Right cardiac atrium (tissue), 5 donors: ENCODE results near the gene GSTA2. TPM values are rescaled to one million over a fixed set of nuclear protein-coding genes. Genes with fewer than 3 reads are reported as not detected.
"Not testable (repeated sequence)": the region's sequence is repeated elsewhere in the genome, so short reads cannot be mapped to it uniquely, and the experiment has no call there.

Source experiments
- ATAC-seq, 2 donors: fragments of 200-7000 bp; cut with Tn5 transposase; one replicate each; pipeline versions ENCODE4 v1.8.0 to v1.9.1; 2020; ENCODE audit warnings: moderate library complexity in 2 of 2, mild to moderate bottlenecking in 1 of 2
- DNase-seq, 3 donors: peaks; one replicate each; pipeline ENCODE4 v3.0.0-alpha.2; 2020
- H3K27ac ChIP-seq: one replicate; pipeline ENCODE4 v1.5.1; 2013; ENCODE audit warnings: mild to moderate bottlenecking, low read length, control low read depth, moderate library complexity
- H3K27me3 ChIP-seq: one replicate; pipeline ENCODE4 v1.6.1; 2013; ENCODE audit not compliant: control insufficient read depth, insufficient read depth
- H3K4me1 ChIP-seq: one replicate; pipeline ENCODE4 v1.6.1; 2013; ENCODE audit warnings: low read length; ENCODE audit not compliant: control insufficient read depth, insufficient read depth
- H3K4me3 ChIP-seq: one replicate; pipeline ENCODE4 v1.5.1; 2013; ENCODE audit warnings: low read length, control low read depth
- H3K9me3 ChIP-seq: one replicate; pipeline ENCODE4 v1.6.1; 2013; ENCODE audit warnings: low read length; ENCODE audit not compliant: control insufficient read depth
- WGBS: extraction: QIAGEN DNeasy Blood & Tissue Kit; methylation state at CpG from one replicate; pipeline ENCODE4 v1.1.7; 2013; 5-methylcytosine and 5-hydroxymethylcytosine counted together
- intact Hi-C, 4 donors: fragments of 100-400 bp; cut with DNase I; formaldehyde crosslinking; loops; one replicate each; pipeline versions ENCODE4 v1.11.0 to v1.14.0; 2022 to 2023
- polyA plus RNA-seq: library from polyadenylated mRNA; stranded (reverse); fragments of 200-250 nt; gene quantifications from one replicate; pipeline ENCODE4 v1.2.3, GENCODE V29; 2013
- total RNA-seq, 4 donors: library from RNA; stranded (reverse); fragmentation: NEBNext Ultra II Directional; extraction: Animal tissue kit (Norgen Biotek cat#: 25700); gene quantifications; one replicate each; pipeline ENCODE4 v1.2.1, GENCODE V29; 2021
- donor health status: healthy with polysubstance abuse.
- donor health status: DM: no; HTN: yes; CAD: no.
- donor health status: DM: no; HTN: no; CAD: no.
- donor health status: DM: no; HTN: yes; CAD: no; lungs with severe emphysema.
- donor health status: DM: yes; HTN: yes; CAD: no.

GSTA2 gene
- total and polyA plus RNA-seq, 5 donors = not detected

DNA sequence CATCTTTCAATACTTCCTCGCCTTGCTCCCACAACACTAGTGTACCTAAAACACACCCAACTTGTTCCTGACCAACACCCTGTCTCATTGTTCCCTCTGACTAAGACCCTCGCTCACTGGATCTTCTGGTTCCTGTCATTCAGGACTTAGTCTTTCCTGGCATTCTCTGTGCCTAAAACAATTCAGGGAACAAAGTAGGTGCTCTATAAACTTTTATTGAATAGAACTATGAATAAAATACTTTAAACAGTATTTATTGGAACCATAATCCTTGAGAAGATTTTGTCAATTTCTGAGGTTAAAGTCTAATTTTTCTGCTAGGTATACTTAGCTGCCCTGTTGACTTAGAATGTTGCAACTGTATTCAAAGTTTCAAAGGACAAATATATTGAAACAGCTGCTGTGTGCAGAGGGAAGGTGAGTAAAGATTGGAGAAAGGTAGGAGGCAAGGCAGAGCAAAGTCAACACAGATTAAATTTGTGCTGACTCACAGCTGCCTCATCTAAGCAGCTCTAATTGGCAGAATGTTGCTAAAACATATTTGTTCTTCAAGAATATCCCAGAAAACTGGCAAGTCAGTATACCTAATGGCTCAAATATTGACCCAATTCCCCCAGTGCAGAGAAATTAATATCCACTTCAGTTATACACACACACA is 37.6 kb downstream of the GSTA2 start:
- ATAC-seq = no peak
- WGBS = 83% methylated on average over 2 of the region's 2 CpGs
- no peak overlapping the region for H3K4me3 ChIP-seq
- no peaks in the 10 kb centered on the region for H3K9me3 ChIP-seq
- H3K4me1 ChIP-seq = no peaks in the 10 kb centered on the region
- no peak for DNase-seq
- intact Hi-C loops = no loop called here
- no peaks in the 10 kb centered on the region for H3K27me3 ChIP-seq
- no peak overlapping the region for H3K27ac ChIP-seq

DNA sequence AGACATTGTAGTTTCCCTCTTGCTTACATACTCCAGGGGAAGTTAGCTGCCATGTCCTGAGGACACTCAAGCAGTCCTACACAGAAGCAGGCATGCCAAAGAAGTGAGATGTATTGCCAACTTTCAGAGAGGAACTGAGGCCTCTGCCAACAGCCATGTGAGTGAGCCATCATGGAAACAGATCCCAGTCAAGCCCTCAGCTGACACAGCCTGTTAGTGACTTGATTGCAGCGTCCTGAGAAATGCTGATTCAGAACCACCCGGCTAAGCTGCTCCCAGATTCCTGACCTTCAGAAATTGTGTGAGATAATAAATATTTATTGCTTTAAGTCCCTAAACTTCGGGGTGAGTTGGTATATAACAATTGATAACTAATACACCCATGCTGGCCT is 38.1 kb downstream of the GSTA2 start:
- no peaks in the 10 kb centered on the region for H3K27me3 ChIP-seq
- H3K9me3 ChIP-seq = no peaks in the 10 kb centered on the region
- no peak overlapping the region for H3K27ac ChIP-seq
- intact Hi-C loops = no loop called here
- H3K4me3 ChIP-seq = no peak overlapping the region
- 65% methylated on average over 3 of the region's 3 CpGs for WGBS
- peak in 1 of 2 donors; percentile 27 for ATAC-seq
- no peaks in the 10 kb centered on the region for H3K4me1 ChIP-seq
- peak in 2 of 3 donors; percentile 38 to 40 for DNase-seq

DNA sequence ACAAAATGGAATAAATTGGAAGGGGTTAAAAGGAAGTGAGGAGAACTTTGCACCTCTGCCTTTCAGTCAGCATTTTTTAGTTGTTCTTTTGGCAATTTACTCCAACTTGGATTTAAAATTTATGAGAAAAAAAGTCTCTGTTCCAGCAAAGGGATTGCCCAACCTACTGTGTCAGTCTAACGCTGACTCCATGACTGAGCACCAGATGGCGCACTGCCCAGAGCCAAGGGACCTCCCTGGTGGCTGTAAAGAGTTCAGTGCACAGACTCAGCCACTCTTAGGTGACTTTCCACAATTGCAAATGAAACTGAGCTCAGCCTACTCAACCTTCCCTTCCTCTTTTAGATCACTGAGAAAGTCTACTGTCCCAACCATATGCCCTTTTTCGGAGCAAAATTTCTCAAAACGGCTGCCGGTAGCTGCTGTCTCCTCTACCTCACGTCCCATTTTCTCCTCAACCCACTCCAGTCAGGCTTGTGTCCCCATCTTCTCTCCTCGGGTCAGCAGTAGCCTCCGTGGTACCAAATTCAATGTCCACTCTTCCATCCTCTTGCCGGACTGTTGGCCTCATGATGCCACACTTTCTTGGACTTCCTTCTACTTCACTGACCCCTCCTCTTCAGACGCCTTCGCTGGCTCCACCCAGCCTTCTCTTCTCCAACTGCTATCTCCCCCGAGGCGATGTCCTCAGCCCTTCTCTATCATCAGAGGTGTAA is 38.7 kb downstream of the GSTA2 start:
- H3K9me3 ChIP-seq = no peaks in the 10 kb centered on the region
- 73% methylated on average over 13 of the region's 13 CpGs for WGBS
- no peaks in the 10 kb centered on the region for H3K27me3 ChIP-seq
- intact Hi-C loops = no loop called here
- no peaks in the 10 kb centered on the region for H3K4me1 ChIP-seq
- ATAC-seq (peak; percentile 96 to 97), DNase-seq (peak; percentile 91 to 95 (median 92))
- no peak overlapping the region for H3K4me3 ChIP-seq
- peak overlapping the region; percentile 46 for H3K27ac ChIP-seq

DNA sequence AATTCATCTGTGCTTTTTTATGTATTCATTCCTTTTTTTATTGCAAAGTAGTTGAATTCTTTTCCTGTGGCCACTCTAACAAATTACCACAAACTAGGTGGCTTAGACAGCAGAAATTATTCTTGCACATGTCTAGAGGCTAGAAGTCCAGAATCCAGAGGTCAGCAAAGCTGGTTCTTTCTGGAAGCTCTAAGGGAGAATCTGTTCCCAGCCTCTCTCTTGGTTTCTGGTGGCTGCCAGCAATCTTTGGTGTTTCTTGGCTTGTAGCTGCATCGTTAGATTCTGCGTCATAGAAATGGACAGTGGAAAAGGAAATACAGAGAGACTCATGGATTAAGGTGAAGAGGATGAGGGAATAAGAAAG is 39.3 kb downstream of the GSTA2 start:
- 45% methylated on average over 2 of the region's 2 CpGs for WGBS
- Histone ChIP-seq H3K27me3 (no peaks in the 10 kb centered on the region), H3K9me3 (no peaks in the 10 kb centered on the region), H3K27ac (no peak overlapping the region), H3K4me1 (no peaks in the 10 kb centered on the region), H3K4me3 (no peak overlapping the region)
- intact Hi-C loops = no loop called here
- no peak for DNase-seq
- peak; percentile 86 to 87 for ATAC-seq

GRCh38 chr6:52720321-52720720 is 43.0 kb downstream of the GSTA2 start:
- H3K4me3 ChIP-seq = no peak overlapping the region
- no peak overlapping the region for H3K27ac ChIP-seq
- intact Hi-C loops = no loop called here
- H3K4me1 ChIP-seq = no peaks in the 10 kb centered on the region
- no peak for DNase-seq
- H3K9me3 ChIP-seq = no peaks in the 10 kb centered on the region
- H3K27me3 ChIP-seq = no peaks in the 10 kb centered on the region
- ATAC-seq = no peak
- WGBS = 67% methylated on average over 2 of the region's 2 CpGs

GRCh38 chr6:52718550-52718949 is 44.7 kb downstream of the GSTA2 start:
- Histone ChIP-seq H3K4me3 (no peak overlapping the region), H3K4me1 (no peaks in the 10 kb centered on the region), H3K27ac (no peak overlapping the region), H3K27me3 (no peaks in the 10 kb centered on the region), H3K9me3 (no peaks in the 10 kb centered on the region)
- intact Hi-C loops = no loop called here
- no peak for ATAC-seq
- no peak for DNase-seq

DNA sequence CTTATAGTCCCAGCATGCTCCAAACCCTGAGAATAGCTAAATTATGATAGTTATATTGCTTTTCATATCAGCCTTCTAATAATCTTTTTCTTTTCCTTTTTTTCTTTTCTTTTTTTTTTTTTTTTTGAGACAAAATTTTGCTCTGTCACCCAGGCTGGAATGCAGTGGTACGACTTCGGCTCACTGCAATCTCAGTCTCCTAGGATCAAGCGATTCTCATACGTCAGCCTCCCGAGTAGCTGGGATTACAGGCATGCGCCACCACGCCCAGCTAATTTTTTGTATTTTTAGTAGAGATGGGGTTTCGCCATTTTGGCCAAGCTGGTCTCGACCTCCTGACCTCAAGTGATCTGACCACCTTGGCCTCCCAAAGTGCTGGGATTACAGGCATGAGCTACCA is 48.5 kb downstream of the GSTA2 start:
- DNase-seq, intact Hi-C loops, H3K4me1 ChIP-seq, H3K9me3 ChIP-seq, H3K27ac ChIP-seq, ATAC-seq, H3K4me3 ChIP-seq, H3K27me3 ChIP-seq: not testable (repeated sequence)
- 92% methylated on average over 9 of the region's 9 CpGs for WGBS

GRCh38 chr6:52712136-52712535 is 51.1 kb downstream of the GSTA2 start:
- ATAC-seq (no peak), DNase-seq (no peak)
- Histone ChIP-seq H3K4me1 (no peaks in the 10 kb centered on the region), H3K4me3 (no peak overlapping the region), H3K9me3 (no peaks in the 10 kb centered on the region), H3K27me3 (no peaks in the 10 kb centered on the region), H3K27ac (no peak overlapping the region)
- intact Hi-C loops = no loop called here
- WGBS = 69% methylated on average over 2 of the region's 2 CpGs

DNA sequence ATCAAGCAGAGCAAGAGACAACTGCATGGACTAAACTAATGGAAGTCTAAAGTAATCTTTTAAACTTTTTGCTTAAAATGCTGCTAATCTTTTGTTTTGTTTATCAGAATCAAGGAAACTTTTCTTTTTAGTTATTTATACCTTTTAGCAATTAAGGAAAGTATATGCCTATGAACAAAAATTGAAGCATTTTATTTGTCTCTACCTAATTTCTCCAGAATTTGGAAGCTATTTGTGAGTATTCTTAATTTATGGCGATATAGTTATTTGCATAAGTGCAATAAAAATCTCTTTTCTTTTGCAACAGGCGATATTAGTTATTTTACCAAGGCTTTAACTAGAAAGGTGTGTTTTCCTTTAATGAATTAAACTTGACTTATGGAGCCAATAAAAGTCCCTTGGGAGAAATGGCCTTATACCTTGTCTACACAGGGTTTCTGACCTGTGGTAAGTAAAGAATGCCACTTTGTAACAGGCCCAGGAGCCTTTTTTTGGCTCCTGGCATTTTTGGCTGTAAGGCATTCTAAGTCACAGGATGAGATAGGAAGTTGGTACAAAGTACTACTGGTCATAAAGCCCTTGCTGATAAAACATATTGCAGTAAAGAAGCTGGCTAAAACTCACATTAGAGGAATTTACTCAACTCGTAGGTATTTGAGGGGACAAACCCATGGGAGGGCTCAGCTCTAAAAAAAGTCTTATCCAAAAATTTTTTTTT is 55.2 kb downstream of the GSTA2 start:
- H3K4me3 ChIP-seq = no peak overlapping the region
- WGBS = 70% methylated on average over 3 of the region's 3 CpGs
- H3K27ac ChIP-seq = no peak overlapping the region
- DNase-seq = no peak
- H3K4me1 ChIP-seq = no peaks in the 10 kb centered on the region
- no peaks in the 10 kb centered on the region for H3K27me3 ChIP-seq
- intact Hi-C loops = no loop called here
- ATAC-seq = no peak
- H3K9me3 ChIP-seq = no peaks in the 10 kb centered on the region

- 96% methylated on average over 3 of the region's 3 CpGs for WGBS
- Histone ChIP-seq H3K27me3 (no peaks in the 10 kb centered on the region), H3K27ac (no peak overlapping the region), H3K9me3 (no peaks in the 10 kb centered on the region), H3K4me1 (no peaks in the 10 kb centered on the region), H3K4me3 (no peak overlapping the region)
- ATAC-seq = no peak
- no peak for DNase-seq
- intact Hi-C loops = no loop called here
Measured at GRCh38 chr6:52706001-52706400, 57.3 kb downstream of the GSTA2 start.

GRCh38 chr6:52704781-52705502 is 58.3 kb downstream of the GSTA2 start:
- ATAC-seq, H3K9me3 ChIP-seq, intact Hi-C loops, H3K4me1 ChIP-seq, H3K27ac ChIP-seq, DNase-seq, H3K4me3 ChIP-seq, H3K27me3 ChIP-seq: not testable (repeated sequence)
- 89% methylated on average over 6 of the region's 6 CpGs for WGBS
